ENCODE results near the gene PRR5L.

Gene PRR5L

DNA sequence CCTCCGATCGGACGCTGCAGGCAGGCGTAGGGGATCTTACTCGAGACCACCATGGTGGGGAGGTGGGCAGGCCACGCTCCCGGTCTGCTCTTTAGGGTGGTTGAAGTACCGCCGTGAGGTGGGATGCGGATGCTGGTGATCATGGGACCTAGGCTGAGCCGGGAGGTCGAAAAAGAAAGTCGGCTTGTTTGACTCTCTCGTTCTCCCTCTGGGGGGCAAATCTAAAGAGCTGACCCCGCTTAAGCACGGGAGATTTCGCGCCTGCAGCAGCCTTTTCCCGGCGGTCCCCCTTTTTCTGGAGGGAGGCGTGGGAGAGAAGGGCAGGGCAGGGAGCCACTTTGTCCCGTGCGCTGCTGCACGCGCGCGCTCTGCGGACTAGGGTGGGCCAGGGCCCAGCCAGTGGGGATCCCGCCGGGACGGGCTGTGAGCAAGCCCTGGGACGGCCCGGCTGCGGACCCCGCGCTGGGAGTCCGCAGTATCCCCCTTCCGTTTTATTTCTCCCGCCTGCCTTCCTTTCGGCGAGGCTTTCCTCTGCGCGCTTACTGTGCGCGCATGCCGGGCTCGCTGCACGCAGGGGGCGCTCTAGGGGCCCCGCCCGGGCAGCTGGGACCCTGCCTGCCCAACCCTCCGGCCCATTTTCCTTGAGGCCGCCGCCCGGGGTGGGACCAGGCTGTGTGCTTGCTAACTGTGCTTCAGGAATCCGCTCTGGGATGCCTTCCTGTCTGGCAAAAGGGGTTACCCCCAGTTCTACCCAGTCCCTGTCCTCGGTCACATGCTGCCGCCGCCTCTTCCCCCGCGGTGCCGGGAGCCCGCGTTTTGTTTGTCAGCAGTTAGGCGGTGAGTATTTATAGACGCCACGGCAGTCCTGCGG is 81.0 kb downstream of the PRR5L start:
- DNase-seq (ENCODE audit: low spot score), result no peak

- DNase-seq (ENCODE audit: low spot score), result no peak
These were observed 81.9 kb downstream of the PRR5L start for GRCh38 chr11:36377759-36378564.

DNA sequence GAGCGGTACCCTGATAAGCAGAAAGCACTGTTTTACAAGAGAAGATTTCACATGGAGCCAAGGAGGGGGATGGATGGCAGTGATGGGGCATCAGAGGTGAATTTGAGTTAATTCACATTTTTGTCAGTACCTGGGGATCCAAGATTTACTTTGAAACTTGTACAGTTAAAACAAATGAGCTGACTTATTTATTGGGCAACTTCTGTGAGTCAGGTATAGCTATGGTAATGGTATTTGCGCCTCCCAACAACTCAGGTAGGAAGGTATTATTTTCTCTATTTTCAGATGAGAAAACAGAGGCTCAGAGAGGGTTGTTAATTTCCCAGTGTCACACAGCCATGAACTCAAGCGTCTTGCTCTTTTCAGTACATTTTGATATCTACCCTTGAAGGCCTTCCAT is 83.6 kb downstream of the PRR5L start:
- no peak for DNase-seq (ENCODE audit: low spot score)

DNA sequence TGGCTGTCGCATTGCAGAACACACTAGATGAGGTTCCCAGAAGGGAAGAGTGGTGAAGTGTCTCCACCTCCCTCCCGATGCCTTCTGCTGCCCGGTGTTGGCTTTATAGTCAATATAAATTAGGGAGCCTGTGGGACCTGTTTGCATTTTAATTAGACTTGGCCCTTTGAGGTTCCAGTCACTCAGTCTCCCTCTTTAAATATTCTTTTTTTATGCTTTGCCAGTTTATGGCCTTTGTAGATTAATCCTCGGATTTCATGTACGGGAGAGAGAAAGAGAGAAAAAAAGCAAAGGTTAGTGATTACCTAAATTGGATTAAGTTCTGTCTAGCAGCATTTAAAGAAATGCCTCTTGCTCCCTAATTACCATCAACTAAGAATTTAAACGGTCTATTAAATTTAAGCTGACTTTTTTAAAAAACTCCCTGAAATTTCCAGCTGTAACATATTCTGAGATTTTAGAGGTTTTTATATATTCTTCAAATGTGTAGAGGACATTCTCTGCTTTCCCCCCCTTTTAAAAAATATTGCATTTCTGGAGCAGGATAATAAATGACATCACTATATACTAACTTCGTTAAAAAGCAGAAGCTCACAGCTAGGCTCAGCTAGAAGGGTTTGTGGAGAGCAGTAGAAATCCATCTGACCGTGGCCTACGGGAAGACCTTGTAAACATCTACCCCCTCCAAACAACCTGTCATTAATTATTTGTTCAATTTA is 84.4 kb downstream of the PRR5L start:
- DNase-seq (ENCODE audit: low spot score), result no peak

GRCh38 chr11:36381015-36381360 is 84.9 kb downstream of the PRR5L start:
- no peak for DNase-seq (ENCODE audit: low spot score)

GRCh38 chr11:36383195-36383594 is 87.1 kb downstream of the PRR5L start:
- DNase-seq (ENCODE audit: low spot score), result no peak

GRCh38 chr11:36385121-36385970 is 89.3 kb downstream of the PRR5L start:
- no peak for DNase-seq (ENCODE audit: low spot score)

DNA sequence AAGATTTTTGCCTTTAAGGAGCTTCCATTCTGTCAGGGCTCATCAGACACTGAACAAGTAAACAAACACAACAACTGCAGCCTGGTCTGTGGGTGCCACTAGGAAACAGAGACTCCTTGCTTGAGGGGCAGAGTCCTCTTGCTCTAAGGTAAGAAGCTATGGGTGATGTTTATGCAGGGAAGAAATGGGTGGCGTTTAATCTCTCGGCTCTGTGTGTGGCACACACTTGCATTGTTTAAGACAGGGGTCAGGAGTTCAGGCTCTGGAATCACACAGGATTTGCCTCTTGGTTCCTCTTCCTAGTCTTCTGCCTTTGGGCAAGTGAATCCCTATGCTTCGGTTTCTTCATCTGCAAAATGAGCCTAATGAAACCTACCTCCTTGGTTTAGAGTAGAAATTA is 90.3 kb downstream of the PRR5L start:
- no peak for DNase-seq (ENCODE audit: low spot score)

- DNase-seq (ENCODE audit: low spot score), result no peak
These were observed 92.0 kb downstream of the PRR5L start for GRCh38 chr11:36388071-36388470.

DNA sequence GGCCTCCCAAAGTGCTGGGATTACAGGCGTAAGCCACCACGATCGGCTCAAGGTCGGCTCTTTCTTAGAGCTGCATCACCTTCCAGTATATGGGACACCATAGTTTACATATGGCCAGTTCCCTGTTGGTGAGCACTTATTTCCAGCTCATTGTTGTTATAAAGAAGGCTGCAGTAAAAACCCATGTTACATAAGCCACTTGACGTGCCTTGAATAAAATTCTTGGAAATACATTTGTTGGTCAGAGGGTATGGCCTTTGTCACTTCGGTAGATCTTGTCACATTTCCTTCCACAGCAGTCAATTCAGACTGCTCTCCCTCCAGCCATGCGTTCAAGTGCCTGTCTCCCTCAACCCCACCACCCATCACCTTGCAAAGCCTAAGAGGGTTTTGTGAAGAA is 92.9 kb downstream of the PRR5L start:
- DNase-seq (ENCODE audit: low spot score), result no peak

GRCh38 chr11:36389811-36390210 is 93.7 kb downstream of the PRR5L start:
- DNase-seq (ENCODE audit: low spot score), result no peak

DNA sequence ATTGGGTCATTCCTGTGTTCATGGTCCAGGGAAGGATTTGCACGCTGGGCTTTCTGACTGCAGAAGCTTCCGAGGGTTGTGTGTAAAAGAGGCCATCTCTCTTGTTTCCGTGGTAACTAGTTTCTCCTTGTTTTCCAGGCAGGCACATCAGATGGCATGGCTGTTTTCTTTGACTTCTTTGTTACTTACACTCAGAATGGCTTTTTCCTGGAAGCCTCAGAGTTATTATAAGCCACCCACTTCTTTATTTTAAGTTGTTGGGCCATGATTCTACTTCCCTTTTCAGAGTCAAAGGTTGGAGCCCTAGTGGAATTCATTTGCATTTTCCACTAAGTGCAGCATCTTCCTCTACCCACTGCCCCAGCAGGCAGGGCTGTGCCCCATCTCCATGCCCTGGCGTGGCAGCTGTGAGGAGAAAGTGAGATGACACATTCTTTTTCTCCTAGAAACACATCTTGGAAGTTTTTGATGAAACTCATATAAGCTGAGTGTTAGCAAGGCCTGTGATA is 94.9 kb downstream of the PRR5L start:
- DNase-seq (ENCODE audit: low spot score), result peak; percentile 29

GRCh38 chr11:36392196-36392595 is 96.1 kb downstream of the PRR5L start:
- no peak for DNase-seq (ENCODE audit: low spot score)

- DNase-seq (ENCODE audit: low spot score), result no peak
These were observed 98.0 kb downstream of the PRR5L start for GRCh38 chr11:36394056-36394455.

- no peak for DNase-seq (ENCODE audit: low spot score)
These were observed 98.8 kb downstream of the PRR5L start for GRCh38 chr11:36394926-36395325.

GRCh38 chr11:36395978-36396736 is 100.1 kb downstream of the PRR5L start:
- DNase-seq (ENCODE audit: low spot score), result no peak

DNA sequence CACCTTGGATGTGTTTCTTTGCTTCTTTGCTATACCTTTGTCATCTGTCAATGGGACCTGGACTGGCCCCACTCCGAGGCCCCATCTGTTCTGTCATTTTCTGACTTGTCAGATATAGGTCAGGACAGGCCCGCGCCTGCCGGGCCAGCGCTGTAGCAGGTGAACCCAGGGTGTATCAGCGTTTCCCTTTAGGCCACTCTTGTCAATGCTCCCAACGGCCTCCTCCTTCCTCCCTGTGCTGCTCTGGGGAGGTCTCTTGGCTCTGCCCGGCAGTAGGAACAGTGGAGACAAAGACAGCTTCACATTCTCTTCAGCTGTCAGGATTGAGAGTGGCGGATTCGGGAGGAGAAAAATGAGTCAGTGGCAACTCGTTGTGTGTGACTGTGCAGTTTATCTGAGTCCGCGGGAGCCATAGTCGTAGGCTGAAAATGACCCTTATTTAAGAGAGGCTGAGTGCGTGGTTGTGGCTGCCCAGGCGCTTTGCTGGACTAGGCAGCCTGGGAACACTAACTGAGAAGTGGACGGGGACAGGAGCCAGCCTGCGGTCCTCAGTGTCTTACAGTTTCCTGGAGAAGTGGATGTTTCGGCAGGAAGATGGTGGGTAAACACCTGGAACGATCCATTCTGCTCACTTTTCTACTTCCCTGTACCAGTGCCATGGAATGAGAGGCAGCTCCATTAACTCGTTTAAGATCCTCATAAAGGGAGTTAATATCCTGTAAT is 102.3 kb downstream of the PRR5L start:
- no peak for DNase-seq (ENCODE audit: low spot score)

GRCh38 chr11:36399236-36399635 is 103.1 kb downstream of the PRR5L start:
- no peak for DNase-seq (ENCODE audit: low spot score)

DNA sequence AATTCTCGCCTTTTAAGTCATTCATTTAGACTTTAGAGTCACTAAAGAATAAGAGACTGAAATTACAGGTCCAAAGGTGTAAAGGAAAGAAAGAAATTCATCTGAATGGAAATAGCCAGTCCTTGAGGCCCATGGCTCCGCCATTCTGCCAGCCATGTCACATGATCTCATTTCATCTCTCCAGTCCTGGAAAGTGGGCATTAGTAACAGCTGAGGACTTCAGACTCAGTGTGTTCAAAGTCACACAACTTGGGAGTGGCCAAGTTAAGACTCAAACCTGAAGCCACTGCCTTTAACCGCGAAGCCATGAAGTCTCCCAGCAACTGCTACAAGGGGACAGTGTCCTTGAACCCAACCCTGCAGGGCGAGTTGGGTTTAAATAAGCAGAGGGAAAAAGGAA is 103.7 kb downstream of the PRR5L start:
- DNase-seq (ENCODE audit: low spot score), result no peak

All from COLO829 (cell line).